Glomerular endothelial cell (primary cell): ENCODE results near the gene PRG2. TPM values are rescaled to one million over a fixed set of nuclear protein-coding genes. Genes with fewer than 3 reads are reported as not detected.
"Not testable (repeated sequence)": the region's sequence is repeated elsewhere in the genome, so short reads cannot be mapped to it uniquely, and the experiment has no call there.

Experiments used
- DNase-seq: peaks from one replicate; pipeline ENCODE4 v3.0.0-alpha.2; 2011; ENCODE audit warnings: low read depth, low spot score; ENCODE audit errors: extremely low read depth
- total RNA-seq: library from RNA; depleted of rRNA; stranded (reverse); fragments of >200 nt; gene quantifications from 2 replicates; pipeline ENCODE4 v1.2.3, GENCODE V29; 2015

The PRG2 gene
- total RNA-seq, 1 donor from 2014 or later, result not detected

DNA sequence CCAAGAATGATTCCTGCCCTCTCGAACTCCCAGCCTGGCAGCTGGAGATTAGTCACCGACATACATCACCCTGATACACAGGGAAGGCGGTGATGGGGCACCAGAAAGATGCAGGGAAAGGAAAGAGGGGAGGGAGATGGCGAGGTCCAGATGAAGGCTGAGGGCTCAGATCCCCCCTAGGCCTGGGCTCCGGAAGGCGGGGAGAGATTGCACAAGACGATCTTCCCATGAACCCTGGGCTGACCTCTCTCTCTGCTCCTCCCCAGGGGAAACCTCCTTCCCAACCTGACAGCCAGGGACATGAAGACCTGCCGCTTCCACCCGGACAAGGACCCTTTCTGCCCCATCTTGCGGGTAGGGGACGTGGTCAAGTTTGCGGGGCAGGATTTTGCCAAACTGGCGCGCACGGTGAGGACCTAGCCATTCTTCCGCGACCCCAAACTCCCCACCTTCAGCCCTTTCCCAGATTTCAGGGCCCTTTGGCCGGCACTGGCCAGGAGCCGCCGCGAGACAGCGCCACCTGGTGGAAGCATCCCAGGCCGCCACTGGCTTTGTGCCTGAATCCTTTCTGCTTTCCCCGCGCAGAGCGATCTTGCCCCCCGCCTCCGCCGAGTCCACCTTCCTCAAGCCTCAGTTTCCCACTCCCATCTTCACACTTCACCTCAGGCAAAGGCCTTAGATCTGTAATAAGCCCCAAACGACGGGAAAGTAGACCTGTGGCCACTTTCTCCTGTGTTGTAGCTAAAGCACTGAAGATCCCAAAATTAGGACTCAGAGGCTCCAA lies 40.8 kb downstream of the PRG2 start:
- DNase-seq, result no peak

- no peak for DNase-seq
Measured at GRCh38 chr11:57348636-57349313, 41.7 kb downstream of the PRG2 start.

DNA sequence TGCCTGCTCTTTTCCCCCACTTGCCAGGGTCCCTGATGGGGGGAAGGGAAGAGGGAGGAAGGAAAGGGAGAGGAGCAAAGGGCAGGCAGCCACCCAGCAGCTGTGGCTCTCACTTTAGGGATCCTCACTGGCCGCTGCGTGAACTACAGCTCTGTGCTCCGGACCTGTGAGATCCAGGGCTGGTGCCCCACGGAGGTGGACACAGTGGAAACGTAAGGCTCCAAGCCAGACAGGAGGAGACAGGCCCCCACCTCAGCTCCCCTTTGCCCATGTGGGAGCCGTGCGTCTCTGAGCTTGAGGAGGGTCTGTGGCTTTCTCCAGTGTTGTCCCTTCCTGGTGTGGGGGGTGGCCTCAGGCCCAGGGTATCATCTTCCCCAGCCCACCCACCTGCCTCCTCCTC lies 42.4 kb downstream of the PRG2 start:
- DNase-seq, result no peak

- DNase-seq, result no peak
Measured at GRCh38 chr11:57347336-57347735, 43.1 kb downstream of the PRG2 start.

- DNase-seq, result no peak
Measured at GRCh38 chr11:57345555-57346211, 44.8 kb downstream of the PRG2 start.

DNA sequence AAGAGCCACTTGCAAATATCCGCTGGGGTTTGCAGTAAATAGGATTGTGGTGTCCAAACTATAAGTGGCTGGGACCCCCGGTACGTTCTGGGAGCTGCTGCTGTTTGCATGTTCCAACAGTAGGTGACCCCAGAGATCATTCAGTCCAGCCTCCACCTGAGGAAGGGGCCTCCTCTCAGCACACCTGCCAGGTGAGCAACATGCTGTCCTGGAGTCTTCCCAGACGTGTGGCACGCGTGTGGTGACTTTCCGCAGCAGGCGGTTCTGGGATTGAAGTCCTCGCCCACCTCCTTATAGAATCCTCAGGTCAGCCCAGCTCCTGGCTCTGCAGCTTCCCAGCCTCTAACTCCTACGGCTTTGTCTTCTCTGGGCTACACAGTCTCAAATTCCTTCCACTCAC lies 45.6 kb downstream of the PRG2 start:
- DNase-seq, result no peak

DNA sequence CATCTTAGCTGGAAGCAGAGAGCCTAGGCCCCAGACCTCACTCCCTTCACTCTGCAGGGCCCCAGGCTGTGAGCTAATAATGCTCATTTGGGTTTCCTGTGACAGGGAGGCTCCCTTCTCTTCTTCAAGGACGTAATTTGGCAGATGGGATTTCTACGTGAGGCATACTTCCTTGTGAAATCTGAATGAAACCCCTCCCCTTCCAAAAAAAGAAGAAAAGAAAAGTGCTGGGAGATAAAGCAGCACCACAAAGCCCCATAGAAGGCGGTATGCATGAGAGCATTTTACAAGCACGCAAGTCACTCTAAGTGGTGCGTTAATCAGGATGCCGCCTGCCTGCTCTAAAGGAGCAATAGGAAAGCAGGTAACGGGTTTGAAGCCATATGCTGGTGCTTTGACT lies 46.6 kb downstream of the PRG2 start:
- DNase-seq, result no peak

DNA sequence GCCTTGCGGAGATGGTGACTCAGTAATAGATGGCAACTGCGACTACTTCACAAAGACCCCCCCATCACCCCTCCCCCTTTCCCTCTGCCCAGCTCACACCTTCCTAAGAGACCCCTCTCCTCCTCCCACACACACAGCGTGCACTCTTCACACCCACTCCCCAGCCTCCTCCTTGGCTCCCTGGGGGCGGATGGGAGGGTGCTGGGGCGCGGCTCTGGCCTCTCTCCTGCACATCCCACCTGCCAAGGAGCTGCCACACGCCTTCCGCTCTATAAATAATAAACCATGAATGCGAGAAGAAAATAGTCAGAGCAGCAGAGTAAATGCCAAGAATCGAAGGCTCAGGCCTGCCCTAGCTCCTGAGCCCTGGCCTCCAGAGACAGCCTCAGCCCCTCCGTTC lies 47.7 kb downstream of the PRG2 start:
- no peak for DNase-seq

- DNase-seq, result no peak
Measured at GRCh38 chr11:57341250-57341808, 49.1 kb downstream of the PRG2 start.

GRCh38 chr11:57340039-57340615 lies 50.3 kb downstream of the PRG2 start:
- no peak for DNase-seq

GRCh38 chr11:57339328-57339727 lies 51.1 kb downstream of the PRG2 start:
- no peak for DNase-seq

DNA sequence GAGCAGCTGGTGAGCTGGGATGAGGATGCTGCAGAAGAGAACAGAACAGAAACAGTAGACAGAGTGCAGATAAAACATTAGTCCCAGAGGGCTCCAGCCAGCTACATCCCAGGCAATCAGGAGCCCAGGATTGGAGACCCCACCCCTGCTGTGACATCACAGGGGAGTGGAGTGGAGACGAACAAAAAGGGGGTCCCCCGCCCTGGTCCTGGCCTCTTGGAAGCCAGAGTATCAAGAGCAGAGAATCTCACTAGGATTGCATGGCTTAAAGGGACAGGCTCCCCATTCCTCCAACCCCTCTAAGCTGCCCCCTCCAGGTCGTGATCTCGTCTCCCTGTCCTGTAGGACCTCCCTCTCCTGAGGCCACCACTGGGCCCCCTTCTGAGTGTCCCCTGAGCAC lies 52.3 kb downstream of the PRG2 start, which contains the start of gene P2RX3:
TSS of gene P2RX3 (plus strand) at position 211 of the 400 bp plus-strand sequence. CDS start 199 bp downstream, outside the sequence.
- no peak for DNase-seq

GRCh38 chr11:57336856-57337255 lies 53.6 kb downstream of the PRG2 start:
- not testable (repeated sequence) for DNase-seq

Other genes starting within 250 kb of the PRG2 start
- gene LRRC55, start 208.7 kb downstream of the PRG2 start, total RNA-seq, result 0.05 and 1.3 TPM in 2 replicates
- gene APLNR, start 153.4 kb downstream of the PRG2 start, total RNA-seq, result 0.10 and 0.76 TPM in 2 replicates
- gene TNKS1BP1, start 65.7 kb downstream of the PRG2 start, total RNA-seq, result 107 and 154 TPM in 2 replicates
- 77.8 and 95.7 TPM in 2 replicates for gene SSRP1, start 54.8 kb downstream of the PRG2 start, total RNA-seq
- not detected in 2 replicates for gene P2RX3, start 52.3 kb downstream of the PRG2 start, total RNA-seq
- gene PRG3, start 9.5 kb downstream of the PRG2 start, total RNA-seq, result not detected in 2 replicates
- gene SLC43A3, start 36.5 kb upstream of the PRG2 start, total RNA-seq, result 29.7 and 32.8 TPM in 2 replicates
- gene RTN4RL2, start 69.9 kb upstream of the PRG2 start, total RNA-seq, result 0.23 and 1.5 TPM in 2 replicates
- 10.5 and 15.9 TPM in 2 replicates for gene SLC43A1, start 125.1 kb upstream of the PRG2 start, total RNA-seq
- gene TIMM10, start 140.1 kb upstream of the PRG2 start, total RNA-seq, result 31.9 and 35.0 TPM in 2 replicates
- not detected in 2 replicates for gene SMTNL1, start 146.9 kb upstream of the PRG2 start, total RNA-seq
- 74.1 and 87.1 TPM in 2 replicates for gene UBE2L6, start 177.0 kb upstream of the PRG2 start, total RNA-seq
- 0.53 and 1.5 TPM in 2 replicates for gene SERPING1, start 207.0 kb upstream of the PRG2 start, total RNA-seq